GM21576 (cell line): ENCODE data around the gene SSNA1.

Experiments used
- ATAC-seq: cut with Tn5 transposase; IDR thresholded peaks from one replicate; pipeline ENCODE4 v1.9.1; 2021; ENCODE audit warnings: mild to moderate bottlenecking, moderate library complexity; ENCODE audit not compliant: unreplicated experiment

SSNA1 gene

GRCh38 chr9:137167747-137168572 is 20.5 kb upstream of the SSNA1 start:
- no peak for ATAC-seq

GRCh38 chr9:137168573-137168903 is 19.9 kb upstream of the SSNA1 start:
- no peak for ATAC-seq

GRCh38 chr9:137168904-137169856 is 19.3 kb upstream of the SSNA1 start:
- ATAC-seq = no peak

GRCh38 chr9:137169896-137170358 is 18.5 kb upstream of the SSNA1 start, which contains the start of gene LRRC26:
TSS of gene LRRC26 (minus strand) at chr9:137170051. CDS start at chr9:137169943, 108 bp downstream.
- no peak for ATAC-seq

GRCh38 chr9:137170486-137171148 is 17.9 kb upstream of the SSNA1 start:
- no peak for ATAC-seq

- no peak for ATAC-seq
Measured at GRCh38 chr9:137171149-137171900, 17.2 kb upstream of the SSNA1 start.

GRCh38 chr9:137172901-137173795 is 15.3 kb upstream of the SSNA1 start:
- no peak for ATAC-seq

- no peak for ATAC-seq
Measured at GRCh38 chr9:137173796-137174664, 14.4 kb upstream of the SSNA1 start.

- no peak for ATAC-seq
Measured at GRCh38 chr9:137174722-137175293, 13.7 kb upstream of the SSNA1 start.

- ATAC-seq = no peak
Measured at GRCh38 chr9:137175345-137175961, 13.0 kb upstream of the SSNA1 start.

- no peak for ATAC-seq
Measured at GRCh38 chr9:137176302-137177182, 11.9 kb upstream of the SSNA1 start.

- no peak for ATAC-seq
Measured at GRCh38 chr9:137178201-137178938, 10.1 kb upstream of the SSNA1 start.

- ATAC-seq = no peak
Measured at GRCh38 chr9:137178939-137179630, 9.4 kb upstream of the SSNA1 start.

GRCh38 chr9:137179761-137180160 is 8.7 kb upstream of the SSNA1 start:
- no peak for ATAC-seq

- ATAC-seq = no peak
Measured at GRCh38 chr9:137180491-137180890, 8.0 kb upstream of the SSNA1 start.
